Kidney (tissue), 14 donors: Measurements from ENCODE around the gene NOSTRIN. TPM values are rescaled to one million over a fixed set of nuclear protein-coding genes. Genes with fewer than 3 reads are reported as not detected.
"Not testable (repeated sequence)": the region's sequence is repeated elsewhere in the genome, so short reads cannot be mapped to it uniquely, and the experiment has no call there.

Experiments
- DNase-seq, 5 donors: peaks; one replicate each; pipeline ENCODE4 v3.0.0-alpha.2; 2013 to 2020
- FAIRE-seq: peaks from 2 replicates; lab custom pipeline; 2012; peaks lifted over from hg19 to GRCh38; lab: Jason Lieb, UNC
- H3K27ac ChIP-seq, 2 donors: one replicate each; pipeline ENCODE4 v1.7.0; 2013; ENCODE audit warnings: low read depth in 2 of 2, low read length in 2 of 2, inconsistent platforms in 1 of 2
- H3K27me3 ChIP-seq: one replicate; pipeline ENCODE4 v1.7.1; 2013; ENCODE audit warnings: low read length, inconsistent platforms; ENCODE audit not compliant: control insufficient read depth, insufficient read depth
- H3K36me3 ChIP-seq, 3 donors: one replicate each; pipeline versions ENCODE4 v1.7.0 to v1.7.1; 2013; ENCODE audit warnings: low read length in 3 of 3, control low read depth in 1 of 3, inconsistent platforms in 1 of 3; ENCODE audit not compliant: insufficient read depth in 3 of 3, control insufficient read depth in 2 of 3
- H3K4me1 ChIP-seq, 3 donors: one replicate each; pipeline versions ENCODE4 v1.7.0 to v1.7.1; 2013; ENCODE audit warnings: low read length in 3 of 3, inconsistent platforms in 1 of 3, low read depth in 1 of 3; ENCODE audit not compliant: control insufficient read depth in 2 of 3, insufficient read depth in 2 of 3
- H3K4me3 ChIP-seq, 3 donors: one replicate each; pipeline versions ENCODE4 v1.7.0 to v1.8.1; 2013; ENCODE audit warnings: low read length in 3 of 3, control low read depth in 1 of 3, inconsistent platforms in 1 of 3
- H3K9ac ChIP-seq, 3 donors: one replicate each; pipeline versions ENCODE4 v1.7.0 to v1.7.1; 2013; ENCODE audit warnings: low read length in 3 of 3, control low read depth in 1 of 3, inconsistent platforms in 1 of 3
- H3K9me3 ChIP-seq, 3 donors: one replicate each; pipeline versions ENCODE4 v1.7.0 to v1.7.1; 2013; ENCODE audit warnings: low read length in 3 of 3, control low read depth in 1 of 3, inconsistent platforms in 1 of 3; ENCODE audit not compliant: control insufficient read depth in 2 of 3, insufficient read depth in 1 of 3
- intact Hi-C: fragments of 100-400 bp; cut with DNase I; formaldehyde crosslinking; loops from one replicate; pipeline ENCODE4 v1.11.1; 2022
- polyA plus RNA-seq: library from polyadenylated mRNA; stranded (reverse); fragments of 350-450 nt; fragmentation: Illumina TruSeq; extraction: RNeasy Lipid Tissue Mini Kit (QIAGEN cat#74804); gene quantifications from one replicate; pipeline ENCODE4 v1.2.3, GENCODE V29; 2014; ENCODE audit warnings: low read depth, low replicate concordance; ENCODE audit not compliant: insufficient read depth
- total RNA-seq: library from RNA; stranded (reverse); fragmentation: NEBNext Ultra II Directional; extraction: Animal tissue kit (Norgen Biotek cat#: 25700); gene quantifications from one replicate; pipeline ENCODE4 v1.2.1, GENCODE V29; 2021
- TF ChIP-seq, protein P1 (sequence below): IDR thresholded peaks from 3 replicates; pipeline ENCODE4 v1.5.1; 2012; ENCODE audit warnings: mild to moderate bottlenecking, moderate library complexity, borderline replicate concordance; ENCODE audit not compliant: insufficient read depth; ENCODE audit errors: extremely low read depth
- donor health status: control.
- donor health status: control.
- donor health status: control.
- donor health status: control.
- donor health status: control.
- donor health status: DM: yes; HTN: yes; CAD: no.
- donor health status: Normal renal cell carcinoma (clear cell type).

Gene NOSTRIN
- total and polyA plus RNA-seq, 2 donors from 2014 or later: 41.8 to 50.2 TPM

DNA sequence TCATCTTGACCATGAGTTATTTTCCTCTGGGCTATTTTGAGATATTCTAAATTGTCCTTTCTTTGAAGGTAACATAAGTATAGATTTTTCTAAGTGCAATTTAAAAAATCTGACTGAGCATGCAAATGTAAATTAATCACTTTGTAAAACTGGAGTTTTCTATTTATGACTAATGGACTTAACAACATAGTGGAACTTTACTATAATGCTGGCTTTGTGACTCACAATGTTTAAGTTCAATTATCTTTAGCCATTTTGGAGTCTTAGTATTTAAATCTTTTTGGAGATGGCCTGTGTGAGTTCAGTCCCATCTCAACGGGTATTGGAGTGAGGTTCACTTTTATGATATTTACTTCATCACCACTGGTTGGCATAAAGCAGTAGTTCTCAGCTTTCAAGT, 35.2 kb upstream of the NOSTRIN start:
- Histone ChIP-seq H3K36me3 (no peaks in the 10 kb centered on the region), H3K9me3 (no peaks in the 10 kb centered on the region), H3K9ac (no peak overlapping the region), H3K4me3 (no peak overlapping the region), H3K4me1 (peaks cover 0 to 3% (median 0%) of the 10 kb centered on the region in 3 donors), H3K27me3 (no peaks in the 10 kb centered on the region), H3K27ac (no peak overlapping the region)
- TF ChIP-seq, protein P1, sequence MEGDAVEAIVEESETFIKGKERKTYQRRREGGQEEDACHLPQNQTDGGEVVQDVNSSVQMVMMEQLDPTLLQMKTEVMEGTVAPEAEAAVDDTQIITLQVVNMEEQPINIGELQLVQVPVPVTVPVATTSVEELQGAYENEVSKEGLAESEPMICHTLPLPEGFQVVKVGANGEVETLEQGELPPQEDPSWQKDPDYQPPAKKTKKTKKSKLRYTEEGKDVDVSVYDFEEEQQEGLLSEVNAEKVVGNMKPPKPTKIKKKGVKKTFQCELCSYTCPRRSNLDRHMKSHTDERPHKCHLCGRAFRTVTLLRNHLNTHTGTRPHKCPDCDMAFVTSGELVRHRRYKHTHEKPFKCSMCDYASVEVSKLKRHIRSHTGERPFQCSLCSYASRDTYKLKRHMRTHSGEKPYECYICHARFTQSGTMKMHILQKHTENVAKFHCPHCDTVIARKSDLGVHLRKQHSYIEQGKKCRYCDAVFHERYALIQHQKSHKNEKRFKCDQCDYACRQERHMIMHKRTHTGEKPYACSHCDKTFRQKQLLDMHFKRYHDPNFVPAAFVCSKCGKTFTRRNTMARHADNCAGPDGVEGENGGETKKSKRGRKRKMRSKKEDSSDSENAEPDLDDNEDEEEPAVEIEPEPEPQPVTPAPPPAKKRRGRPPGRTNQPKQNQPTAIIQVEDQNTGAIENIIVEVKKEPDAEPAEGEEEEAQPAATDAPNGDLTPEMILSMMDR: no peak
- intact Hi-C loops: no loop called here
- FAIRE-seq (no peak), DNase-seq (no peak)

DNA sequence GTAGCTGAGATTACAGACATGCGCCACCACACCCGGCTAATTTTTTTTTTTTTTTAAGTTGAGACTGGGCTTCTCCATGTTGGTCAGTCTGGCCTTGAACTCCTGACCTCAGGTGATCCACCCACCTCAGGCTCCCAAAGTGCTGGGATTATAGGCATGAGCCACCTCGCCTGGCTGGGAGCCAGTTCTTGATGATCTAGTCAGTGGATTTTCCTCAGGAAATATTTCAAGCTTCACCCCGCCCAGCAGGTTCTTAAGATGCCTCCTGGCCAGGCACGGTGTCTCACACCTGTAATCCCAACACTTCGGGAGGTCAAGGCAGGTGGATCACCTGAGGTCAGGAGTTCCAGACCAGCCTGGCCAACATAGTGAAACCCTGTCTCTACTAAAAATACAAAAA, 34.1 kb upstream of the NOSTRIN start:
- DNase-seq, FAIRE-seq, intact Hi-C loops: not testable (repeated sequence)

DNA sequence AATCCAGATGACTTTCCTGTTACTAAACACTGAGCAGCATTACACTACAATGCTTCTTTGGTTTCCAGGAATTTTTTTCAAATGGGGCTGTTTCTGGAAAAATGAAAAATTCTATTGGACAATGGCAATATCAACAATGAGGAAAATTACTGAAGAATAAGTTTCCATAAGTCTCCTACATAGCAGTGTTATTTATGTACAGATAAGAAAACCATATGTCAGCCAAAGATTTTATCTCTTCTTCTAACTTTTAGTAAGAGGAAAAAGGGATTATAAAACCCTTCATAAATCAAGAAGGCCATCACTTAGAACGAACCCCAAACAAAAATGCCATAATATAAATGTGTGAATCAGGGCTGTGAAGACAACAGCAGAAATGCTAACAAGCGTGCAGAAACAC, 31.6 kb upstream of the NOSTRIN start:
- Histone ChIP-seq H3K9ac (no peak overlapping the region), H3K36me3 (no peaks in the 10 kb centered on the region), H3K9me3 (no peaks in the 10 kb centered on the region), H3K27me3 (no peaks in the 10 kb centered on the region), H3K27ac (no peak overlapping the region), H3K4me3 (no peak overlapping the region), H3K4me1 (peaks cover 0 to 7% (median 5%) of the 10 kb centered on the region in 3 donors)
- peak in 1 of 5 donors; percentile 37 for DNase-seq
- intact Hi-C loops: loop anchor here (10.0 kb wide), 1 partner anchor 144 kb away; no protein-coding TSS in a partner anchor
- no peak for FAIRE-seq
- TF ChIP-seq, protein P1: no peak

More for the DNA sequence above, 34.1 kb upstream of the NOSTRIN start:
- H3K36me3 ChIP-seq, H3K27ac ChIP-seq, H3K9me3 ChIP-seq, H3K27me3 ChIP-seq, H3K9ac ChIP-seq, H3K4me1 ChIP-seq, H3K4me3 ChIP-seq: not testable (repeated sequence)

DNA sequence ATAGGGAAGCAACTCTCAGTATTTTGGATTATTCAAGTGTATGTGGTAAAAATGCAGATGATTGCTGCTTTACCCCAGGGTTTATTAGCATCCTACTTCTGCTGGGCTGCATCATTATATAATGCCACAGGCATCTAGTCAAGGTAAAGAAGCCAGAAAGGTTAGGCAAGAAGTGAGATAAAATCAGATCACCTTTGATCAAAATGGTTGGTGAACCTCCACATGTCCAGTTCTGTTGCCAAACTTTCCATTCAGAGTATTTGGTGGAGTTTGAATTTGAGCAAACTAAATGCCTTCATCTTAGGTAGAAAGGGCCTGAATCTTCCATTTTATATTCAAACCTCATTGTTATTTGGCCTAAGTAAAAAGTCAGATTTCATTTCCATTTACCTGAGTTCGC, 29.7 kb upstream of the NOSTRIN start:
- H3K4me3 ChIP-seq: no peak overlapping the region
- no peak overlapping the region for H3K27ac ChIP-seq
- DNase-seq (no peak), FAIRE-seq (no peak)
- TF ChIP-seq, protein P1: no peak
- H3K36me3 ChIP-seq: no peaks in the 10 kb centered on the region
- no peaks in the 10 kb centered on the region for H3K9me3 ChIP-seq
- H3K9ac ChIP-seq: no peak overlapping the region
- intact Hi-C loops: loop anchor here (10.0 kb wide), 1 partner anchor 142 kb away; no protein-coding TSS in a partner anchor
- no peaks in the 10 kb centered on the region for H3K27me3 ChIP-seq
- H3K4me1 ChIP-seq: peaks cover 0 to 5% (median 4%) of the 10 kb centered on the region in 3 donors
